HepG2 (cell line): ENCODE measurements around the gene CASP7.

Experiments
- CEBPB ChIP-seq: IDR thresholded peaks from 2 replicates; pipeline ENCODE4 v1.6.1; 2011; ENCODE audit warnings: low read depth, low read length, improper control_type of control experiment, borderline replicate concordance
- EZH2 ChIP-seq: conservative IDR thresholded peaks from 2 replicates; pipeline ENCODE4 v1.6.1; 2012; ENCODE audit warnings: mild to moderate bottlenecking, low read depth, low read length, moderate library complexity
- SMC3 ChIP-seq: IDR thresholded peaks from 2 replicates; pipeline ENCODE4 v1.6.1; 2011; ENCODE audit warnings: low read length, improper control_type of control experiment
- YY1 ChIP-seq: IDR thresholded peaks from 2 replicates; pipeline ENCODE4 v1.6.1; 2011; ENCODE audit warnings: low read length, low read depth, moderate library complexity, mild to moderate bottlenecking; ENCODE audit not compliant: insufficient read depth, insufficient replicate concordance
- ZNF33A ChIP-seq: sonication (generic); formaldehyde crosslinking; IDR thresholded peaks from 2 replicates; pipeline ENCODE4 v1.5.1; 2020; ENCODE audit warnings: missing genetic modification reagents, mild to moderate bottlenecking, moderate library complexity, borderline replicate concordance
- ZNF451 ChIP-seq: sonication (generic); formaldehyde crosslinking; IDR thresholded peaks from 2 replicates; pipeline ENCODE4 v1.5.0; 2020; ENCODE audit warnings: mild to moderate bottlenecking, missing genetic modification reagents
- ZSCAN30 ChIP-seq: sonication (generic); formaldehyde crosslinking; IDR thresholded peaks from 2 replicates; pipeline ENCODE4 v1.5.0; 2020; ENCODE audit warnings: mild to moderate bottlenecking, missing genetic modification reagents
- TF ChIP-seq, protein P1 (sequence below): sonication (generic); formaldehyde crosslinking; IDR thresholded peaks from 2 replicates; pipeline ENCODE4 v1.4.0; 2020; ENCODE audit warnings: missing genetic modification reagents

DNA sequence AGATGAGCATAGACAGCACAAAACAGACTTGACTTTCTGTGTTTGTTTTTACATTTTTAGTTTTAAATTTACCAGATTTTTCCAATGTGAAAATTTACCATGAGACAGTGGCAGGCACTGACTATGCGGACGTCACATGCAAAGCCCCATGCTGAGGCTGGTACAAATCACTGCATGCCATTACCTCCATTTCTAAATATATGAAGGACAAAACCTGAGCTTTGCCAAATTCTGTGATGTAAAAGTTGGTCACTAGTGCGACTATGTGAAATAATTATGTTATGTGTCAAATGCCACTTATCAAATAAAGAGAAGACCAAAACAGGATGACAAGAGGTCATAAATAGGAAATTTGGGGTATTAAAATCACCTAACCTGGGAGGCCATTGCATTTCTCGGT lies 38.0 kb upstream of the CASP7 start:
- TF ChIP-seq ZNF33A (CRISPR knock-in tag): no peak
- no peak for TF ChIP-seq CEBPB
- no peak for TF ChIP-seq EZH2
- TF ChIP-seq SMC3: no peak
- no peak for TF ChIP-seq ZNF451
- no peak for TF ChIP-seq ZSCAN30 (CRISPR knock-in tag)
- TF ChIP-seq, protein P1, sequence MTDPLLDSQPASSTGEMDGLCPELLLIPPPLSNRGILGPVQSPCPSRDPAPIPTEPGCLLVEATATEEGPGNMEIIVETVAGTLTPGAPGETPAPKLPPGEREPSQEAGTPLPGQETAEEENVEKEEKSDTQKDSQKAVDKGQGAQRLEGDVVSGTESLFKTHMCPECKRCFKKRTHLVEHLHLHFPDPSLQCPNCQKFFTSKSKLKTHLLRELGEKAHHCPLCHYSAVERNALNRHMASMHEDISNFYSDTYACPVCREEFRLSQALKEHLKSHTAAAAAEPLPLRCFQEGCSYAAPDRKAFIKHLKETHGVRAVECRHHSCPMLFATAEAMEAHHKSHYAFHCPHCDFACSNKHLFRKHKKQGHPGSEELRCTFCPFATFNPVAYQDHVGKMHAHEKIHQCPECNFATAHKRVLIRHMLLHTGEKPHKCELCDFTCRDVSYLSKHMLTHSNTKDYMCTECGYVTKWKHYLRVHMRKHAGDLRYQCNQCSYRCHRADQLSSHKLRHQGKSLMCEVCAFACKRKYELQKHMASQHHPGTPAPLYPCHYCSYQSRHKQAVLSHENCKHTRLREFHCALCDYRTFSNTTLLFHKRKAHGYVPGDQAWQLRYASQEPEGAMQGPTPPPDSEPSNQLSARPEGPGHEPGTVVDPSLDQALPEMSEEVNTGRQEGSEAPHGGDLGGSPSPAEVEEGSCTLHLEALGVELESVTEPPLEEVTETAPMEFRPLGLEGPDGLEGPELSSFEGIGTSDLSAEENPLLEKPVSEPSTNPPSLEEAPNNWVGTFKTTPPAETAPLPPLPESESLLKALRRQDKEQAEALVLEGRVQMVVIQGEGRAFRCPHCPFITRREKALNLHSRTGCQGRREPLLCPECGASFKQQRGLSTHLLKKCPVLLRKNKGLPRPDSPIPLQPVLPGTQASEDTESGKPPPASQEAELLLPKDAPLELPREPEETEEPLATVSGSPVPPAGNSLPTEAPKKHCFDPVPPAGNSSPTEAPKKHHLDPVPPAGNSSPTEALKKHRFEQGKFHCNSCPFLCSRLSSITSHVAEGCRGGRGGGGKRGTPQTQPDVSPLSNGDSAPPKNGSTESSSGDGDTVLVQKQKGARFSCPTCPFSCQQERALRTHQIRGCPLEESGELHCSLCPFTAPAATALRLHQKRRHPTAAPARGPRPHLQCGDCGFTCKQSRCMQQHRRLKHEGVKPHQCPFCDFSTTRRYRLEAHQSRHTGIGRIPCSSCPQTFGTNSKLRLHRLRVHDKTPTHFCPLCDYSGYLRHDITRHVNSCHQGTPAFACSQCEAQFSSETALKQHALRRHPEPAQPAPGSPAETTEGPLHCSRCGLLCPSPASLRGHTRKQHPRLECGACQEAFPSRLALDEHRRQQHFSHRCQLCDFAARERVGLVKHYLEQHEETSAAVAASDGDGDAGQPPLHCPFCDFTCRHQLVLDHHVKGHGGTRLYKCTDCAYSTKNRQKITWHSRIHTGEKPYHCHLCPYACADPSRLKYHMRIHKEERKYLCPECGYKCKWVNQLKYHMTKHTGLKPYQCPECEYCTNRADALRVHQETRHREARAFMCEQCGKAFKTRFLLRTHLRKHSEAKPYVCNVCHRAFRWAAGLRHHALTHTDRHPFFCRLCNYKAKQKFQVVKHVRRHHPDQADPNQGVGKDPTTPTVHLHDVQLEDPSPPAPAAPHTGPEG (CRISPR knock-in tag): no peak
- no peak for TF ChIP-seq YY1
